Stimulated activated CD8-positive, alpha-beta memory T cell treated with anti-CD3 and anti-CD28 coated beads, Interleukin-4, amount 100 ng/mL, for 1 hour (primary cell): ENCODE data around the gene DTNBP1.

Source experiments
- DNase-seq, 2 donors: peaks; one replicate each; pipeline ENCODE4 v3.0.0-alpha.2; 2020; ENCODE audit warnings: low read depth in 2 of 2, low spot score in 1 of 2

Gene DTNBP1

GRCh38 chr6:15517600-15517999 lies 145.2 kb downstream of the DTNBP1 start:
- DNase-seq, result no peak

DNA sequence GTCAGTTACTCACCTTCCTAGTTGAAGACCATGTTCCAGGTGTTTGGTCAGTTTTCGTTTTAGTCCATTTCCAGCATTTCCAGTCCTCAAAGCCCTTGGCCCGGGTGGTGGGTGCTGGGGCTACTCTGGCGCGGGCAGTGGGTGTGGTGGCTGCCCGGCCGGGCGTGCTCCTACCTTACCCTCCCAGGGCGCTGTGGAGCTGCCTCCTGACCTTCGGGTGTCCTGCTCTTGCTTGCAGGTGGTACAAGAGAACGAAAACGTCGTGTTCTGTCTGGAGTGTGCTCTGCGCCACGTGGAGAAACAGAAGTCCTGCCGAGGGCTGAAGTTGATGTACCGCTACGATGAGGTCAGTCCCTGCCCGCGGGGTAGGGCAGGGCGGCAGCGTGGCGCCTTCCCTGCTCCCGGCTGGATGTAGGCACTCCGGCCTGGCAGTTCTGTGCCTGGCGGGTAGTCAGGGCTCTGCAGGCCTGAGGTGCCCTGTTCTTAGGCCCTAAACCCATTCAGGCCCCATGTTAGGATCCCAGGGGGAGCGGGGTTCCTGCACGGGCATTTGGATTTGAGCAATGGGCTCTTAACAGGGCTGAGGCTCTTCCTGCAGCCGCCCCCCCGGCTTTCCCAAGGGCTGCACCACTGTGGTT lies 145.8 kb downstream of the DTNBP1 start:
- no peak for DNase-seq

GRCh38 chr6:15516378-15516777 lies 146.4 kb downstream of the DTNBP1 start:
- DNase-seq, result no peak

DNA sequence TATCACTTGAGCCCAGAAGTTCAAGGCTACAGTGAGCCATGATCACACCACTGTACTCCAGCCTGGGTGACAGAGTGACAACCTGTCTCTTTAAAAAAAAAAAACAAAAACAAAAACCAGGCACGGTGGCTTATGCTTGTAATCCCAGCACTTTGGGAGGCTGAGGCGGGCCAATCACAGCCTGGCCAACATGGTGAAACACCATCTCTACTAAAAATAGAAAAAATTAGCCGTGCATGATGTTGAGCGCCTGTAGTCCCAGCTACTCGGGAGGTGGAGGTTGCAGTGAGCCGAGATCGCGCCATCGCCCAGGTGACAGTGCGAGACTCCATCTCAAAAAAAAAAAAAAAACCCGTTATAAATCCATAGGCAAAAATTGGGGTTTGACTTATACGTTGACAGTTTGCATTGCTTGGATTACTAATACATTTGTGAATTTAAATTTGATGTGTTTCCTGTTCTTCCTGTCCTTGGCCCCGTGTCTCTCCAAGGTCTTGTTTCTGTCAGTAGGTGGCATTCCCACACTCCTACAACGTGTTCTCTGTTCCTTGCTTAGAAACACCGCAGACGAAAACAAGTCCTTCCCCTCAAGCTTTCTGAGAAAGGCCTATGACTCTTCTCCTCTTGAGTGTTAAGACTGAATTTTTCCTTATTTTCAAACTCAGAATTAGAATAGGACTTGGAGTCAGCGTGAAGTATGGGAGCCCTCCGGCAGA lies 147.0 kb downstream of the DTNBP1 start:
- DNase-seq, result no peak

- DNase-seq, result no peak
Measured at GRCh38 chr6:15515226-15515625, 147.6 kb downstream of the DTNBP1 start.

DNA sequence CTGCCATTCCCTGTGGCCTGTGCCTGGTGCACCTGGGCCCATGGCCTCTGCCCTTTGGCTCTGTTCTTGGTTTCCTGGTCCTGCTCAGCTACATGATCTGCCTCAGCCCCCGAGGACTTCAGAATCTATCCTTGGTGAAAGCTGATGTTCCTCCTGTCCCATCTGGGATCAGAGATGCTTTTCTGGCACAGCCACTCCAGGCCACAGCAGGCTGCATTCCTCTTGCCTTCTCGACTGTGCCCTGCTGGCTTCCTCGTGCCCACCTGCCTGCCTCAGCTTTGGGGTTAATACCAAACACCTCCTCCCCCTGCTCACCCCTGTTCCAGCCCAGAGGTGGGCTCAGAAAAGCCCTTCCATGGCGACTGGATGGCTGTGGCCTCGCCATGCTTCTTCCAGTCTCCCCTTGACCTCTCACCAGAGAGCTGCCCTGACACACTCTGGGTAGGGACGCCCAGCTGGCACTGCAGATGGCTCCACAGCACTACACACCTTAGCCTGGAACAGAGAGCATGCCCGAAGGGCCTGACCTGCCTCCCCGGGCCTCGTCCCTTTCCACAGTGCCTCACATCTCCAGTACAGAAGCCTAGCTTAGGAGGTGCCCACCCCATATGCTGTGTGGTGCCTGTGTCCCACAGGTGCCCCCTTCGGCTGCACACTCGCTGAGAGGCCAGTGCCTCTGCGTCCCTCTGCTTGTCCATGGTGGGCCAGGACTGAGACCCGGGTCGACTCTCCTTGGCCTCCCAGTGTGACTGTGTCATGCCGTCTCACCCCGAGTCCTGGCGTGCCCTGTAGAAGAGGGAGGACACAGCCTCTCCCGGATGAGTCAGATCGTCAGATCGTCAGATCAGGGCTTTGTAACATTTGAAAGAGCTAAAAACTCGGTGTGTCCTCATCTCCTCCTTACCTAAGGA lies 148.8 kb downstream of the DTNBP1 start:
- DNase-seq, result no peak

GRCh38 chr6:15513131-15513771 lies 149.6 kb downstream of the DTNBP1 start:
- no peak for DNase-seq

DNA sequence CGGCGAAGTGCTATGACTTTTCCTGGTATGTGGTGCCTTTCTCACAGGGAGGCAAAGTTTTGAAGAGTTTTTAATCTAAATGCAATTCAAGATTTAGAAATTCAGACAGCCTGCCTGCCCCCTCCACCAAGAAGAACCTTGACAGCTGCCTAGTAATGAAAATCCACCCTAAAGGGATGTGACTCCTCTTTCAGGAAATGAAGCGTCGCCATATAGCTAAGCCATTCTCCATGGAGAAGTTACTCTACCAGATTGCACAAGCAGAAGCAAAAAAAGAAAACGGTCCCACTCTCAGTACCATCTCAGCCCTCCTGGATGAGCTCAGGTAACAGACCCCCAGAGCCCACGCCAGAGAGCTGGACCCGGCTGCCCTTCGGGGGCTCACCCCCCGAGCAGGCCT lies 150.1 kb downstream of the DTNBP1 start:
- DNase-seq, result no peak

DNA sequence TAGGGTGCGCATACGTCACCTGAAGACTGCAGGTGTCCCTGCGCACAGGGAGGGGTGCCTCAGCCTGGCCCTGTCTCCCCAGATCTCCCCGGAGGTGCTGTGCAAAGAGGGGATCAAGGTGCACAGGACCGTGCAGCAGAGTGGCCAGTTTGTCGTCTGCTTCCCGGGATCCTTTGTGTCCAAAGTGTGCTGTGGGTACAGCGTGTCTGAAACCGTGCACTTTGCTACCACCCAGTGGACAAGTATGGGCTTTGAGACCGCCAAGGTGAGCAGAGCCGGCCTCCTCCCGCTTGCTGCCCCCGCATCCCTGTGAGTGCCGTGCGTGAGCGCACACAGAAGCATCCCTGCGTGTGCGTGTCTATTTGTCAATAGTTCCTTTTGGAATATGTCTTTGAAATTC lies 150.7 kb downstream of the DTNBP1 start:
- DNase-seq, result no peak

GRCh38 chr6:15511248-15512125 lies 151.3 kb downstream of the DTNBP1 start:
- no peak for DNase-seq

DNA sequence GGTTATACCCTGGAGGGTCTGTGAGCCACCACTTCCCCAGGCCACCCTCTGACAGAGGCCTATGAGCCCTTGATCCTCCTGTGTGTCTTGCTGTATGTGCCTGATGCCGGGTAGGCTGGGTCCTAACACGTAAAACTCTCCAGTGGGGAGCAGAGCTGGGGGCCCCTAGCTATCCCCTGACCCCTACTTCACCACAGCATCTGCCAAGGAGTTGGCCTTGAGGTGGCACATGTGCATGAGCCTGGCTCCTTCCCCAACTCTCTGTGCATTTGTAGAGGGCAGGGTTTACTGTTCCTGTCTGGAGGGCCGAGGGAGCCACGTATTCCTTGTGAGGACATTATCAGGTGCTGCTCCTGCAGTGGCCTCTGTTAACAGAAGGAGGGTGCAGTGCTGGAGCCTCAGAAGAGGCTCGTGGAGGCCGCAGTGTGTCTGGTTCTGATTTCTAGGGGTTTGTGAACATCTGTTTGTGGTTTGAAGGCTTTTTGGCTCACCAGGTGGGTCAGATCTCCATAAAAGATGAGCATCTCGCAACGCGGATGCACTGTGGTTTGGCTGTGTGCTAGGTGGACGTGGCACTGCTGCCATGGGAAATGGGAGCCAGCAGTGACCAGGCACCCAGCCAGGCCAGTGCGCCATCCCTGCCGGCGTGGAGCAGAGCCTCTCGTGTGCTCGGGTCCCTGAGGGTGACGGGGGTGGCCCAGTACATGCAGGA lies 152.1 kb downstream of the DTNBP1 start:
- DNase-seq, result no peak

DNA sequence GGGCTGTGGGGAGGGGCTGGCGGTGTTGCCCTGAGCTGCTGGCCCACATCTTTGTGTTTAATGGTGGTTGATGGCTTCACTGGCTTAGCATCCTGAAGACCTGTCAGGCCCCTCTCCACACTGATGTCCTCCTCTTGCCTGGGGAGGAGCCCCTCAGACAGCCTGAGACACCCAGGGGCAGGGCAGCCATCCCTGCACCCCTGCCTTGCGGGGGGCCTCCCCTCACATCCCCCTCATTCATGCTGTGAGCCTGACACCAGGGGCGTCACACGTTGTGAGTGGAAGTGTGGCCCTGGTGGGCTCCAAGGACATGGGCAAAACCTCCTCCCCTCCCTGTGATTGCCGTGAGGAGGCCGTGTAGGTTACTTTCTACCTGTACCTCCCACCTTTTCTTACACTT lies 152.7 kb downstream of the DTNBP1 start:
- no peak for DNase-seq

DNA sequence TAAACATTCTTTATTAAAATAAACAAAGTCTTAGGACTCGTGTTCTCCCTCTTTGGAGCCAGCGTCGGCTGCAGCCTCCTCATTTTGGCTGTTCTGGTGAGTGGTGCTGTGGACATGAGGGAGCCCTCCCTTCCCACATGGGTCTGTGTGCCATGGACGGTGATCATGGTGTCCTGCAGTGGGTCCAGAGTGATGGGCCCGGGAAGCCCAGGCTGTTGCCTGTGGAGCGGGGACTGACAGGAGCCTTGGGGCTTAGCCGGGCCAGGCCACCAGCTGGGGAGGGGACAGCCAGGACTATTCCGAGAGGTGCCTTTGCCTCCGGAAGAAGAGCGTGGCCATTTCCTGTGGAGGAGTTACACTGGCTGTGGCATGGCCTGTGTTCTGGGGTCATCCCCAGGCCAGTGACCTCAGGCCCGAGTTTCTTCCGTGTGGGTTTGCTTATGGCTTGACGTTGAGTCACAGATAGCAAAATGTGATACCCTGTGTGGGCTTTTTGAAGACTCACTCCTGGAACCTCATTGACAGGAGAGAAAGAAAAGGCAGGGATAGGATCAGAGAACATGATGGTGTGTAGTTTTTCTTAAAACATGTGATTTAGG lies 153.4 kb downstream of the DTNBP1 start:
- no peak for DNase-seq

DNA sequence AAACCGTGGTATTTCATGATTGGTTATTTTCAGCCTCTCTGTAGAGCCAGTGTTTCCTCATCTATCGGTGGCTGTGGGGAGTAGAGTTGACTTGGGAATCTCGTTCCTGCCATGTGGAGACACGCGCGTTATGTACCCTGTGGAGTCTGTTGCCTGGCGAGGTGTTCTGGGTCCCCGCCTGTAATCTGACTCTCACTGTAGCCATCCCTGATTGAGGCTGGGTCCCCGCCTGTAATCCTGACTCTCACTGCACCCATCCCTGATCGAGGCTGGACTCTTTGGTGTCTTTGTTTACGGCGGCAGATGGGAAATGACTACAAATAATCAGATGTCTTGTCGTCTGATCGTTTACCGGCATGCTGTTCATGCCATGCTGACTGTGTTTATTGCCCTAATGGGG lies 153.9 kb downstream of the DTNBP1 start:
- no peak for DNase-seq

GRCh38 chr6:15508441-15508871 lies 154.4 kb downstream of the DTNBP1 start:
- no peak for DNase-seq

DNA sequence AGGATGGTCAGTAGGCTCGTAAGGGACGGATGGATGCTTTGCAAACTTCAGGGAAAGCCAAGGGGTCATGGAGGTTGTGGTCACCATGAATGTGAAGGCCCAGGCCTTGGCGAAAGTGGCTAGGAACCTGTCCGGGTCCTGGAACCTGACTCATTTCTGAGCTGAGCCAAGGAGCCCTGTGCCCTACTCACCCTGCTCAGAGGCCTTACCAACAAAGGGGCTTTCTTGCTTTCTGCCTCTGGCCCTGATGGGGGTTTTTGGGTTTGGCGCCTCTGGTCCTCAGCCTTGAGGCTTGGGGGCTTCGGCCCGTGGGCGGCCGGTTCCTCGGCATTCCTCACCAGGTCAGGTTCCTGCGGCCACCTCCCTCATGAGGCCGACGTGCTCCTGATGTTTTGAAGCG lies 155.1 kb downstream of the DTNBP1 start:
- no peak for DNase-seq

DNA sequence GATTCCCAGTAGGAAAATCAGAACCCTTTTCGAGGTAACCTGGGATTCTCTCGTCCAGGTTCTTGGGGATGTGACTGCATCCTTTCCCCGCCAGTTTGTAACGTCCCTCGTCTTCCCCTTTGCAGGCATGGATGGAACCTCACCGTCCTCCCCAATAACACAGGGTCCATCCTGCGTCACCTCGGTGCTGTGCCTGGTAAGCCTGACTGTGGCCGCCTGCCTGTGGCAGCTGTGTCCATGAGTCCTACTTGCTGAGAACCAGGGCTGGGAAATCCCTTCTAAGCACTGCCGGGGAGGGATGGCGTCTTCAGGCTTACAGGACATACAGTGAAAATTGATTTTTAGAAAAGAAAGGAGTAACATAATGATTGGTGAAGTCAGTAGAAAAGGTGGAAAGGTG lies 155.6 kb downstream of the DTNBP1 start:
- no peak for DNase-seq

- DNase-seq, result no peak
Measured at GRCh38 chr6:15506066-15506465, 156.8 kb downstream of the DTNBP1 start.

GRCh38 chr6:15505463-15505918 lies 157.3 kb downstream of the DTNBP1 start:
- no peak for DNase-seq
